Ascending aorta (tissue), 2 donors: ENCODE results near the gene KCNMA1. TPM values are rescaled to one million over a fixed set of nuclear protein-coding genes. Genes with fewer than 3 reads are reported as not detected.
A peak's percentile ranks its signal among the peaks of the same experiment; 100 is the strongest.

Experiments
- DNase-seq, 2 donors: peaks; one replicate each; pipeline ENCODE4 v3.0.0-alpha.2; 2019; ENCODE audit warnings: low spot score in 2 of 2
- H3K27ac ChIP-seq, 2 donors: fragments of 200-600 bp; sonication (generic); one replicate each; pipeline ENCODE4 v1.5.1; 2016 to 2017; ENCODE audit warnings: mild to moderate bottlenecking in 1 of 2
- H3K27me3 ChIP-seq: fragments of 200-600 bp; sonication (generic); one replicate; pipeline ENCODE4 v1.5.1; 2017
- H3K36me3 ChIP-seq, 2 donors: fragments of 200-600 bp; sonication (generic); one replicate each; pipeline ENCODE4 v1.5.1; 2016
- H3K4me1 ChIP-seq, 2 donors: fragments of 200-600 bp; sonication (generic); one replicate each; pipeline ENCODE4 v1.5.1; 2016 to 2017; ENCODE audit warnings: mild to moderate bottlenecking in 1 of 2
- H3K4me3 ChIP-seq, 2 donors: fragments of 200-600 bp; sonication (generic); one replicate each; pipeline ENCODE4 v1.5.1; 2016 to 2017; ENCODE audit warnings: mild to moderate bottlenecking in 1 of 2
- H3K9me3 ChIP-seq, 2 donors: fragments of 200-600 bp; sonication (generic); one replicate each; pipeline ENCODE4 v1.5.1; 2016
- intact Hi-C: fragments of 100-400 bp; cut with DNase I; formaldehyde crosslinking; loops from one replicate; pipeline ENCODE4 v1.15.1; 2023
- total RNA-seq: library from RNA; depleted of rRNA; stranded (reverse); fragments of >200 nt; gene quantifications from one replicate; pipeline ENCODE4 v1.1.0, GENCODE V29; 2016
- TF ChIP-seq, protein P1 (sequence below), 3 experiments: fragments of 200-600 bp in 2 of 3; fragments of 450-650 bp in 1 of 3; sonication (generic) in 2 of 3; IDR thresholded peaks; one replicate each; pipeline ENCODE4 v1.5.1; 2016 to 2019; ENCODE audit warnings: antibody characterized with exemption in 3 of 3, mild to moderate bottlenecking in 1 of 3, moderate library complexity in 1 of 3

The KCNMA1 gene
- total RNA-seq, 1 donor from 2014 or later, result 28.6 TPM

DNA sequence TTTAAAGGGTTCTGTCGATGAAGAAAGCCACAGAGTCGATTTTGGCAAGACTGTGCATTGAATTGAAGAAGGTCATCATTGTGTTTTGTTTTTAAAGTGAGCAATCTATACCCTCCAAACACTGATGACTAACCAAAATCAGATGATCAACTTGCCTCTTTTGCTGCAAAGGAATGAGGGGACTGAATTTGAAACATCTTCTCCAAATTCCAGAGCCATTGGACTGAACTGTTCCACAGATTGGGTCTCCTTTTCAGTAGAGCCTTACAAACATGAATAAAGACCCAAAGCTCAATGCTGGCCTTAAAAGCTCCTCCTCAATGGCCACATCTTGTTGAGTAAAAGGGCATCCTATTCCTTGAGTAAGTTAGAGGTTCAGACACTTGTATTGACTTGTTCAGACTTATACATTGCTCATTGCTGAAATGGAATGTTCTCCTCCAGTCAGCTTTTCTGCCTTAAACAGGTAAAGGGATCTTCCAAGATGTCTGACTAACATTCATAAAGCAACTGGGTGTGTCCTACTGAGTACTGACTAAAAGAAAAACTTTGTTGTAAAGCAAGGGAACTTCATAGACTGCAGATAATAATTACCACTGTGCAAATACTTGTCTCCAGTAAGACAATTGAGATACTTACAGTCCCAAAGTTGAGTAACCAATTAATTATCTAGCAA, 630.6 kb downstream of the KCNMA1 start:
- H3K27ac ChIP-seq, result peak overlapping the region in 1 of 2 donors; percentile 7
- intact Hi-C loops, result loop anchor here (10.0 kb wide), 1 partner anchor 692 kb away; no protein-coding TSS in a partner anchor
- TF ChIP-seq, protein P1, sequence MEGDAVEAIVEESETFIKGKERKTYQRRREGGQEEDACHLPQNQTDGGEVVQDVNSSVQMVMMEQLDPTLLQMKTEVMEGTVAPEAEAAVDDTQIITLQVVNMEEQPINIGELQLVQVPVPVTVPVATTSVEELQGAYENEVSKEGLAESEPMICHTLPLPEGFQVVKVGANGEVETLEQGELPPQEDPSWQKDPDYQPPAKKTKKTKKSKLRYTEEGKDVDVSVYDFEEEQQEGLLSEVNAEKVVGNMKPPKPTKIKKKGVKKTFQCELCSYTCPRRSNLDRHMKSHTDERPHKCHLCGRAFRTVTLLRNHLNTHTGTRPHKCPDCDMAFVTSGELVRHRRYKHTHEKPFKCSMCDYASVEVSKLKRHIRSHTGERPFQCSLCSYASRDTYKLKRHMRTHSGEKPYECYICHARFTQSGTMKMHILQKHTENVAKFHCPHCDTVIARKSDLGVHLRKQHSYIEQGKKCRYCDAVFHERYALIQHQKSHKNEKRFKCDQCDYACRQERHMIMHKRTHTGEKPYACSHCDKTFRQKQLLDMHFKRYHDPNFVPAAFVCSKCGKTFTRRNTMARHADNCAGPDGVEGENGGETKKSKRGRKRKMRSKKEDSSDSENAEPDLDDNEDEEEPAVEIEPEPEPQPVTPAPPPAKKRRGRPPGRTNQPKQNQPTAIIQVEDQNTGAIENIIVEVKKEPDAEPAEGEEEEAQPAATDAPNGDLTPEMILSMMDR (IDR thresholded peaks at IDR 0.05), result no peak
- DNase-seq, result no peak
- no peaks in the 10 kb centered on the region for H3K9me3 ChIP-seq
- peaks cover 0 to 4% of the 10 kb centered on the region in 2 donors for H3K36me3 ChIP-seq
- no peaks in the 10 kb centered on the region for H3K27me3 ChIP-seq
- H3K4me3 ChIP-seq, result no peak overlapping the region
- peaks cover 5 to 11% of the 10 kb centered on the region in 2 donors for H3K4me1 ChIP-seq

DNA sequence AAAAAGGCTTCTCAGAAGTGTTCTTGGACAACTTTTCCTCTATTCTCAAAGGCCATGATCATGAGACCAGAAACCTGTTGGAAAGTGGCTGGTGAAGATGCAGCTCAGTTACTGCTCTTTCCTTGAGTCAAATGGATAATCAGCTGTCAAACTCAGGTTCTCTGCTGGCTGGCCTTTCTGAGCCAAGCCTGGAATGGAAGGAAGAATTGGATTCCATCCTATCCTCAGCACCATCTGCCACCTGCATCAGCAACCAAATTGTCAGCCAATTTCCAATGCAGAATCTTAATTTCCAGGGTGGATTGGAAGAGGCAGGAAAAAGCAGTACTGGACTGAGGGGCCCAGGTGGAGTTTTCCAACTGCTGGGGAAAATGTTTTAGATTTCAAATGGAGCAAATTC, 631.7 kb downstream of the KCNMA1 start:
- Histone ChIP-seq H3K4me1 (peaks cover 0 to 3% of the 10 kb centered on the region in 2 donors), H3K9me3 (no peaks in the 10 kb centered on the region), H3K27ac (no peak overlapping the region), H3K4me3 (no peak overlapping the region), H3K27me3 (no peaks in the 10 kb centered on the region), H3K36me3 (peaks cover 0 to 4% of the 10 kb centered on the region in 2 donors)
- DNase-seq, result no peak
- TF ChIP-seq, protein P1 (IDR thresholded peaks at IDR 0.05), result no peak
- intact Hi-C loops, result loop anchor here (10.0 kb wide), 1 partner anchor 691 kb away; no protein-coding TSS in a partner anchor

DNA sequence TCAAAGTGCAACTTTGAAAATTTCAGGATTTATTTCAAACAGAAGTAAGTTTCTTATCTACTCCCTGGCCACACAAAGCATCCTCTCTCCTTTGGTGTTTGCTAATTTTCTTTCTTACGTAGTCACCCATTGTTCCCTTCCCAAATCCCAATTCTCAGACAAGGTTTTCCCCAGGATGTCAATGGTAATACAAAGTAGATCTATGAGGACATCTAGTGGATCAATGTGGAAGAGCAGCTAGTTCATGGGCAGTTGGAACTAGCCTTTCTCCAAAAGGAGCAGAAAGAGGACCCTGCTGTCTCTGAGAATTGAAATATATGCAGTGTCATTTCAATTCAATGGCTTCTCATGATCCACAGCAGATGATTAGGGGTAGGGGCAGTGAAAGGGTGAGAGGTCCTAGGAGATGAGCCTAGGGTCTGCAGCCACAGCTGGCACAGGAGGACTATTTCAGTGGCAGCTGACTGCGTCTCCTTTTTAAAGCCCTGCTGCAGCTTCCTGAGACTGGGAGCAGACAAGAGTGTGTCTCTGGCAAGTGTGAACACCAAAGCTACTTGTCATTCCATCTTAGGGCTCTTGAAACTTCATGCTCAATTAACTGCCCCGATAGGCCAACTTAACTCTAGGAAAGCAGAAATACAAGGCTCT, 632.6 kb downstream of the KCNMA1 start:
- Histone ChIP-seq H3K27ac (peak overlapping the region; percentile 24 to 46), H3K9me3 (no peaks in the 10 kb centered on the region), H3K27me3 (no peaks in the 10 kb centered on the region), H3K4me1 (peaks cover 0 to 2% of the 10 kb centered on the region in 2 donors), H3K36me3 (peaks cover 0 to 4% of the 10 kb centered on the region in 2 donors), H3K4me3 (no peak overlapping the region)
- TF ChIP-seq, protein P1 (IDR thresholded peaks at IDR 0.05), result peak; percentile 71 to 82 (median 76)
- intact Hi-C loops, result loop anchor here (10.0 kb wide), 1 partner anchor 690 kb away; no protein-coding TSS in a partner anchor
- no peak for DNase-seq

DNA sequence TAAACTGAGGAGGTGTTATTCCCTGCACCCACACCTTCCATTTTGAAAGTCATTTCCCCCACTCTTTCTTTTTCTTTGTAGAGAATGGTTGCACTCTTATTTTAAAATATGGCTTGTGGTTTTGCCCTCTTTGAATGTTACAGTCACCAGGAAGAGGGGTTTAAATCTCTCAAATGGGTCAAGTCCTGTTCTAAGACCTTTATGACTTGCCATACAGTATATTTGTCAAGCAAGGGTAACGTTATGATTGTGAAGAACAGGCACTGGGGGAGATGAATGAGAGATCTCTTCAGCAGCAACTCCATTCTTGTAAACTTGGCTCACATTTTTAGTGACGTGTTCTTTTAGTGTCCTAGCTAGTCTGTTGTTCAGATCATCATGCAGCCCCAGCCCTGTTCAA, 634.7 kb downstream of the KCNMA1 start:
- H3K36me3 ChIP-seq, result peaks cover 0 to 4% of the 10 kb centered on the region in 2 donors
- H3K4me1 ChIP-seq, result peaks cover 0 to 2% of the 10 kb centered on the region in 2 donors
- no peak overlapping the region for H3K27ac ChIP-seq
- DNase-seq, result no peak
- H3K4me3 ChIP-seq, result no peak overlapping the region
- TF ChIP-seq, protein P1 (IDR thresholded peaks at IDR 0.05), result no peak
- no peaks in the 10 kb centered on the region for H3K27me3 ChIP-seq
- intact Hi-C loops, result loop anchor here (10.0 kb wide), 1 partner anchor 688 kb away; no protein-coding TSS in a partner anchor
- no peaks in the 10 kb centered on the region for H3K9me3 ChIP-seq

DNA sequence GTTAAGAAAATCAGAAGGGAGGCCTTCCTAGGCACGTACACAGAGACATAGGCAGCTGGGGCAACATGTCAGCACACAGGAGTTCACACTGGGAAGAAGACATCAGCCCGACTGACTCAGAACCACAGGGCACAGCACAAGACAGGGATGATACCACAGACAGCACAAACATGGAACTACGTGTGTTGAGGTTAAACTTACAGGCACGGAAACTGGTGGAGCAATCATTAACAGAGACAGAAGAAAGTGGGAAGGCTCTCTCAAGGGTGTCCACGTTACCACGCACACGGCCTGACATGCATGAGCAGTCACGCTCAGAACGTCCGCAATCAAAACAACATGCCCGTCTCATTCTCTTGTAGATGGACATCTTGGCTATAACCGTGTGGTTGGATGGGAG, 636.4 kb downstream of the KCNMA1 start:
- H3K27ac ChIP-seq, result no peak overlapping the region
- no peak for DNase-seq
- no peaks in the 10 kb centered on the region for H3K9me3 ChIP-seq
- TF ChIP-seq, protein P1 (IDR thresholded peaks at IDR 0.05), result no peak
- peaks cover 0 to 2% of the 10 kb centered on the region in 2 donors for H3K4me1 ChIP-seq
- H3K4me3 ChIP-seq, result no peak overlapping the region
- intact Hi-C loops, result loop anchor here (10.0 kb wide), 1 partner anchor 686 kb away; no protein-coding TSS in a partner anchor
- no peaks in the 10 kb centered on the region for H3K36me3 ChIP-seq
- no peaks in the 10 kb centered on the region for H3K27me3 ChIP-seq
